GM12878 (cell line): ENCODE measurements around the gene KCNN1. TPM values are rescaled to one million over a fixed set of nuclear protein-coding genes. Genes with fewer than 3 reads are reported as not detected.

ENCODE experiments used
- EED ChIP-seq: sonication (generic); IDR thresholded peaks from 2 replicates; pipeline ENCODE4 v1.6.1; 2016; ENCODE audit warnings: antibody characterized with exemption, low read depth
- ELK1 ChIP-seq: IDR thresholded peaks from 2 replicates; pipeline ENCODE4 v1.6.1; 2012; ENCODE audit warnings: low read depth, low read length, improper control_type of control experiment
- FOXM1 ChIP-seq: IDR thresholded peaks from 2 replicates; pipeline ENCODE4 v1.6.1; 2012; ENCODE audit warnings: low read depth, mild to moderate bottlenecking, inconsistent platforms, low read length, moderate library complexity
- HDAC2 ChIP-seq: fragments of 200-600 bp; sonication (generic); IDR thresholded peaks from 2 replicates; pipeline ENCODE4 v1.6.1; 2017
- NFXL1 ChIP-seq: fragments of 450-650 bp; IDR thresholded peaks from 2 replicates; pipeline ENCODE4 v1.6.1; 2017; ENCODE audit warnings: antibody characterized with exemption, mild to moderate bottlenecking, borderline replicate concordance
- POU2F2 ChIP-seq: IDR thresholded peaks from 3 replicates; pipeline ENCODE4 v1.6.1; 2011; ENCODE audit warnings: low read depth, mild to moderate bottlenecking, low read length, borderline replicate concordance
- RCOR1 ChIP-seq: conservative IDR thresholded peaks from 2 replicates; pipeline ENCODE4 v1.6.1; 2012; ENCODE audit warnings: low read depth, low read length, improper control_type of control experiment
- SMAD5 ChIP-seq: IDR thresholded peaks from 2 replicates; pipeline ENCODE4 v1.6.1; 2016; ENCODE audit warnings: antibody characterized with exemption, low read depth
- SPI1 ChIP-seq: IDR thresholded peaks from 2 replicates; pipeline ENCODE4 v1.6.1; 2011; ENCODE audit warnings: low read depth, mild to moderate bottlenecking, low read length, moderate library complexity, borderline replicate concordance; ENCODE audit not compliant: insufficient read depth
- SRF ChIP-seq, 2 experiments: IDR thresholded peaks; 2 replicates each; pipeline ENCODE4 v1.6.1; 2011; ENCODE audit warnings: low read depth in 2 of 2, low read length in 2 of 2, mild to moderate bottlenecking in 1 of 2, moderate library complexity in 1 of 2
- SUPT20H ChIP-seq: IDR thresholded peaks from 2 replicates; pipeline ENCODE4 v1.6.1; 2011; ENCODE audit warnings: low read depth, mild to moderate bottlenecking, low read length, moderate library complexity, borderline replicate concordance; ENCODE audit not compliant: control insufficient read depth
- ZNF217 ChIP-seq: fragments of 450-650 bp; IDR thresholded peaks from 2 replicates; pipeline ENCODE4 v1.6.1; 2017; ENCODE audit warnings: antibody characterized with exemption, mild to moderate bottlenecking
- polyA plus RNA-seq, 11 experiments: library from polyadenylated mRNA; depleted of rRNA in 4 of 11; unstranded in 6 of 11; stranded (reverse) in 5 of 11; fragments of >200 nt; fragmentation: Nextera tagmentation in 4 of 11; fragmentation: Illumina TruSeq in 1 of 11; extraction: Ambion mirVana in 4 of 11; extraction: Trizol in 1 of 11; gene quantifications; 1 replicate in 1 of 11; 2 replicates in 10 of 11; pipeline versions ENCODE4 v1.2.1 to v1.2.3, GENCODE V29; 2011 to 2016; ENCODE audit warnings: inconsistent platforms in 2 of 11, missing spikeins in 2 of 11, low read depth in 1 of 11
- total RNA-seq, 4 experiments: library from RNA; depleted of rRNA in 3 of 4; stranded (reverse); fragments of >200 nt in 3 of 4; fragmentation: Illumina TruSeq in 1 of 4; extraction: Trizol in 1 of 4; gene quantifications; 2 replicates each; pipeline versions ENCODE4 v1.2.1 to v1.2.3, GENCODE V29; 2013 to 2021
- TF ChIP-seq, protein P1 (sequence below): fragments of 450-650 bp; formaldehyde crosslinking; IDR thresholded peaks from 2 replicates; pipeline ENCODE4 v1.5.0; 2022; ENCODE audit warnings: mild to moderate bottlenecking, missing genetic modification characterization
- TF ChIP-seq, protein P2 (sequence below): fragments of 450-650 bp; IDR thresholded peaks from 2 replicates; pipeline ENCODE4 v1.6.1; 2017; ENCODE audit warnings: antibody characterized with exemption, mild to moderate bottlenecking, moderate library complexity
- TF ChIP-seq, protein P3 (sequence below): fragments of 450-650 bp; IDR thresholded peaks from 2 replicates; pipeline ENCODE4 v1.6.1; 2017; ENCODE audit warnings: mild to moderate bottlenecking, low read depth, inconsistent platforms; ENCODE audit not compliant: poor library complexity, severe bottlenecking
- TF ChIP-seq, protein P4 (sequence below): IDR thresholded peaks from 2 replicates; pipeline ENCODE4 v1.6.1; 2012; ENCODE audit warnings: low read depth, low read length, improper control_type of control experiment
- TF ChIP-seq, protein P5 (sequence below): IDR thresholded peaks from 2 replicates; pipeline ENCODE4 v1.6.1; 2011; ENCODE audit warnings: mild to moderate bottlenecking, low read depth, low read length, moderate library complexity; ENCODE audit not compliant: insufficient replicate concordance

The KCNN1 gene
- total and polyA plus RNA-seq, 10 of the 15 experiments (the other 5 are each of a cell fraction or from before 2014, with no cell fraction given), result 0.02 to 0.95 (median 0.16) TPM; not detected in 1

DNA sequence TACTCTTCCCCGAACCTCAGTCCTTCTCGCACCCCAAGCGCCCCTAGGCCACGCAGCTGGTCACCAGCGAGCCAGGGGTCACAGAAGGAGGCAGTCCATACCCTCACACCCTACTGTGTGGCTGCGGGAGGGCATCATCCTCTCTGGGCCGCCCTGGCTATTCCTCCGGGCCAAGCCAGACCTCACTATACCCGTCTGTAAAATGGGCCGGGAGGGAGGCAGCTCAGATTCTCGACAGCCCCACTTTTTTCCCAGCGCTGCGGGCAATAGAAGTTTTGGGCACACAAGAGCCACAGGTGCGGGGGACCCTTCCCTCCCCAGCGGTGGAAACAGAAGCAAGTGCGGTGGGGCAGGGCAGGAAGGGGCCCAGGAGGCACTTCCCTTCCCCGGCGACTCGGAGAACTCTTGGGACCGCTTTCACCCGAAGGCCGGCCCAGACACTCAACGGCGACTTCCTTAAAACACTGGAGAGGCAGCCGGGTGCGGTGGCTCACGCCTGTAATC lies 35.5 kb downstream of the KCNN1 start (continued):
- TF ChIP-seq, protein P1, sequence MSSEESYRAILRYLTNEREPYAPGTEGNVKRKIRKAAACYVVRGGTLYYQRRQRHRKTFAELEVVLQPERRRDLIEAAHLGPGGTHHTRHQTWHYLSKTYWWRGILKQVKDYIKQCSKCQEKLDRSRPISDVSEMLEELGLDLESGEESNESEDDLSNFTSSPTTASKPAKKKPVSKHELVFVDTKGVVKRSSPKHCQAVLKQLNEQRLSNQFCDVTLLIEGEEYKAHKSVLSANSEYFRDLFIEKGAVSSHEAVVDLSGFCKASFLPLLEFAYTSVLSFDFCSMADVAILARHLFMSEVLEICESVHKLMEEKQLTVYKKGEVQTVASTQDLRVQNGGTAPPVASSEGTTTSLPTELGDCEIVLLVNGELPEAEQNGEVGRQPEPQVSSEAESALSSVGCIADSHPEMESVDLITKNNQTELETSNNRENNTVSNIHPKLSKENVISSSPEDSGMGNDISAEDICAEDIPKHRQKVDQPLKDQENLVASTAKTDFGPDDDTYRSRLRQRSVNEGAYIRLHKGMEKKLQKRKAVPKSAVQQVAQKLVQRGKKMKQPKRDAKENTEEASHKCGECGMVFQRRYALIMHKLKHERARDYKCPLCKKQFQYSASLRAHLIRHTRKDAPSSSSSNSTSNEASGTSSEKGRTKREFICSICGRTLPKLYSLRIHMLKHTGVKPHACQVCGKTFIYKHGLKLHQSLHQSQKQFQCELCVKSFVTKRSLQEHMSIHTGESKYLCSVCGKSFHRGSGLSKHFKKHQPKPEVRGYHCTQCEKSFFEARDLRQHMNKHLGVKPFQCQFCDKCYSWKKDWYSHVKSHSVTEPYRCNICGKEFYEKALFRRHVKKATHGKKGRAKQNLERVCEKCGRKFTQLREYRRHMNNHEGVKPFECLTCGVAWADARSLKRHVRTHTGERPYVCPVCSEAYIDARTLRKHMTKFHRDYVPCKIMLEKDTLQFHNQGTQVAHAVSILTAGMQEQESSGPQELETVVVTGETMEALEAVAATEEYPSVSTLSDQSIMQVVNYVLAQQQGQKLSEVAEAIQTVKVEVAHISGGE (CRISPR knock-in tag), result no peak
- TF ChIP-seq, protein P2, sequence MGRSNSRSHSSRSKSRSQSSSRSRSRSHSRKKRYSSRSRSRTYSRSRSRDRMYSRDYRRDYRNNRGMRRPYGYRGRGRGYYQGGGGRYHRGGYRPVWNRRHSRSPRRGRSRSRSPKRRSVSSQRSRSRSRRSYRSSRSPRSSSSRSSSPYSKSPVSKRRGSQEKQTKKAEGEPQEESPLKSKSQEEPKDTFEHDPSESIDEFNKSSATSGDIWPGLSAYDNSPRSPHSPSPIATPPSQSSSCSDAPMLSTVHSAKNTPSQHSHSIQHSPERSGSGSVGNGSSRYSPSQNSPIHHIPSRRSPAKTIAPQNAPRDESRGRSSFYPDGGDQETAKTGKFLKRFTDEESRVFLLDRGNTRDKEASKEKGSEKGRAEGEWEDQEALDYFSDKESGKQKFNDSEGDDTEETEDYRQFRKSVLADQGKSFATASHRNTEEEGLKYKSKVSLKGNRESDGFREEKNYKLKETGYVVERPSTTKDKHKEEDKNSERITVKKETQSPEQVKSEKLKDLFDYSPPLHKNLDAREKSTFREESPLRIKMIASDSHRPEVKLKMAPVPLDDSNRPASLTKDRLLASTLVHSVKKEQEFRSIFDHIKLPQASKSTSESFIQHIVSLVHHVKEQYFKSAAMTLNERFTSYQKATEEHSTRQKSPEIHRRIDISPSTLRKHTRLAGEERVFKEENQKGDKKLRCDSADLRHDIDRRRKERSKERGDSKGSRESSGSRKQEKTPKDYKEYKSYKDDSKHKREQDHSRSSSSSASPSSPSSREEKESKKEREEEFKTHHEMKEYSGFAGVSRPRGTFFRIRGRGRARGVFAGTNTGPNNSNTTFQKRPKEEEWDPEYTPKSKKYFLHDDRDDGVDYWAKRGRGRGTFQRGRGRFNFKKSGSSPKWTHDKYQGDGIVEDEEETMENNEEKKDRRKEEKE, result no peak
- no peak for TF ChIP-seq ELK1
- no peak for TF ChIP-seq EED
- TF ChIP-seq FOXM1, result no peak
- no peak for TF ChIP-seq HDAC2
- TF ChIP-seq, protein P3, sequence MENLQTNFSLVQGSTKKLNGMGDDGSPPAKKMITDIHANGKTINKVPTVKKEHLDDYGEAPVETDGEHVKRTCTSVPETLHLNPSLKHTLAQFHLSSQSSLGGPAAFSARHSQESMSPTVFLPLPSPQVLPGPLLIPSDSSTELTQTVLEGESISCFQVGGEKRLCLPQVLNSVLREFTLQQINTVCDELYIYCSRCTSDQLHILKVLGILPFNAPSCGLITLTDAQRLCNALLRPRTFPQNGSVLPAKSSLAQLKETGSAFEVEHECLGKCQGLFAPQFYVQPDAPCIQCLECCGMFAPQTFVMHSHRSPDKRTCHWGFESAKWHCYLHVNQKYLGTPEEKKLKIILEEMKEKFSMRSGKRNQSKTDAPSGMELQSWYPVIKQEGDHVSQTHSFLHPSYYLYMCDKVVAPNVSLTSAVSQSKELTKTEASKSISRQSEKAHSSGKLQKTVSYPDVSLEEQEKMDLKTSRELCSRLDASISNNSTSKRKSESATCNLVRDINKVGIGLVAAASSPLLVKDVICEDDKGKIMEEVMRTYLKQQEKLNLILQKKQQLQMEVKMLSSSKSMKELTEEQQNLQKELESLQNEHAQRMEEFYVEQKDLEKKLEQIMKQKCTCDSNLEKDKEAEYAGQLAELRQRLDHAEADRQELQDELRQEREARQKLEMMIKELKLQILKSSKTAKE, result no peak
- TF ChIP-seq POU2F2, result no peak
- no peak for TF ChIP-seq RCOR1
- TF ChIP-seq SRF (IDR thresholded peaks at IDR 0.05; ENCODE audit: low read depth in 2 of 2, low read length in 2 of 2), result no peak
- TF ChIP-seq SPI1, result peak; percentile 49; the same call in 1 of the 2 replicates
- TF ChIP-seq, protein P4, sequence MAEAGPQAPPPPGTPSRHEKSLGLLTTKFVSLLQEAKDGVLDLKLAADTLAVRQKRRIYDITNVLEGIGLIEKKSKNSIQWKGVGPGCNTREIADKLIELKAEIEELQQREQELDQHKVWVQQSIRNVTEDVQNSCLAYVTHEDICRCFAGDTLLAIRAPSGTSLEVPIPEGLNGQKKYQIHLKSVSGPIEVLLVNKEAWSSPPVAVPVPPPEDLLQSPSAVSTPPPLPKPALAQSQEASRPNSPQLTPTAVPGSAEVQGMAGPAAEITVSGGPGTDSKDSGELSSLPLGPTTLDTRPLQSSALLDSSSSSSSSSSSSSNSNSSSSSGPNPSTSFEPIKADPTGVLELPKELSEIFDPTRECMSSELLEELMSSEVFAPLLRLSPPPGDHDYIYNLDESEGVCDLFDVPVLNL, result no peak
- TF ChIP-seq, protein P5, sequence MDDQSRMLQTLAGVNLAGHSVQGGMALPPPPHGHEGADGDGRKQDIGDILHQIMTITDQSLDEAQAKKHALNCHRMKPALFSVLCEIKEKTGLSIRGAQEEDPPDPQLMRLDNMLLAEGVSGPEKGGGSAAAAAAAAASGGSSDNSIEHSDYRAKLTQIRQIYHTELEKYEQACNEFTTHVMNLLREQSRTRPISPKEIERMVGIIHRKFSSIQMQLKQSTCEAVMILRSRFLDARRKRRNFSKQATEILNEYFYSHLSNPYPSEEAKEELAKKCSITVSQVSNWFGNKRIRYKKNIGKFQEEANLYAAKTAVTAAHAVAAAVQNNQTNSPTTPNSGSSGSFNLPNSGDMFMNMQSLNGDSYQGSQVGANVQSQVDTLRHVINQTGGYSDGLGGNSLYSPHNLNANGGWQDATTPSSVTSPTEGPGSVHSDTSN, result no peak
- peak; percentile 90 for TF ChIP-seq ZNF217
- no peak for TF ChIP-seq SMAD5
- no peak for TF ChIP-seq NFXL1
- TF ChIP-seq SUPT20H, result no peak
